Rectal smooth muscle tissue (tissue), 1 donor: Measurements from ENCODE around the gene DSCAML1.

Experiments
- H3K27ac ChIP-seq: one replicate; pipeline ENCODE4 v1.7.0; 2013; ENCODE audit warnings: low read depth, low read length, inconsistent platforms
- H3K27me3 ChIP-seq: one replicate; pipeline ENCODE4 v1.7.0; 2013; ENCODE audit warnings: low read length; ENCODE audit not compliant: control insufficient read depth, insufficient read depth
- H3K36me3 ChIP-seq: one replicate; pipeline ENCODE4 v1.7.0; 2013; ENCODE audit warnings: low read length; ENCODE audit not compliant: control insufficient read depth, insufficient read depth
- H3K4me1 ChIP-seq: one replicate; pipeline ENCODE4 v1.7.0; 2013; ENCODE audit warnings: low read length; ENCODE audit not compliant: control insufficient read depth, insufficient read depth
- H3K4me3 ChIP-seq: one replicate; pipeline ENCODE4 v1.7.0; 2013; ENCODE audit warnings: low read length
- H3K9ac ChIP-seq: one replicate; pipeline ENCODE4 v1.7.0; 2013; ENCODE audit warnings: low read length

The DSCAML1 gene

GRCh38 chr11:117733316-117733715 is 63.7 kb downstream of the DSCAML1 start:
- no peak overlapping the region for H3K4me3 ChIP-seq
- H3K9ac ChIP-seq = no peak overlapping the region
- H3K27ac ChIP-seq = no peak overlapping the region
- no peaks in the 10 kb centered on the region for H3K36me3 ChIP-seq
- H3K4me1 ChIP-seq = no peaks in the 10 kb centered on the region
- no peaks in the 10 kb centered on the region for H3K27me3 ChIP-seq

- no peak overlapping the region for H3K27ac ChIP-seq
- no peaks in the 10 kb centered on the region for H3K27me3 ChIP-seq
- H3K9ac ChIP-seq = no peak overlapping the region
- H3K36me3 ChIP-seq = no peaks in the 10 kb centered on the region
- H3K4me3 ChIP-seq = no peak overlapping the region
- H3K4me1 ChIP-seq = no peaks in the 10 kb centered on the region
These were observed 65.2 kb downstream of the DSCAML1 start for GRCh38 chr11:117731722-117732290.

GRCh38 chr11:117730208-117730800 is 66.7 kb downstream of the DSCAML1 start:
- H3K27ac ChIP-seq = no peak overlapping the region

GRCh38 chr11:117725048-117725734 is 71.8 kb downstream of the DSCAML1 start:
- H3K4me3 ChIP-seq = no peak overlapping the region
- peaks cover 7% of the 10 kb centered on the region for H3K4me1 ChIP-seq
- H3K27me3 ChIP-seq = no peaks in the 10 kb centered on the region
- no peak overlapping the region for H3K9ac ChIP-seq
- H3K36me3 ChIP-seq = no peaks in the 10 kb centered on the region
- no peak overlapping the region for H3K27ac ChIP-seq

More at GRCh38 chr11:117730208-117730800, 66.7 kb downstream of the DSCAML1 start:
- Histone ChIP-seq H3K9ac (no peak overlapping the region), H3K4me3 (no peak overlapping the region), H3K36me3 (no peaks in the 10 kb centered on the region), H3K27me3 (no peaks in the 10 kb centered on the region), H3K4me1 (no peaks in the 10 kb centered on the region)

- Histone ChIP-seq H3K4me3 (no peak overlapping the region), H3K27ac (no peak overlapping the region), H3K9ac (no peak overlapping the region), H3K4me1 (peaks cover 7% of the 10 kb centered on the region), H3K27me3 (no peaks in the 10 kb centered on the region), H3K36me3 (no peaks in the 10 kb centered on the region)
These were observed 72.4 kb downstream of the DSCAML1 start for GRCh38 chr11:117724621-117725020.

GRCh38 chr11:117724104-117724503 is 72.9 kb downstream of the DSCAML1 start:
- Histone ChIP-seq H3K4me1 (peaks cover 7% of the 10 kb centered on the region), H3K4me3 (no peak overlapping the region), H3K27ac (no peak overlapping the region), H3K9ac (no peak overlapping the region), H3K36me3 (no peaks in the 10 kb centered on the region), H3K27me3 (no peaks in the 10 kb centered on the region)

GRCh38 chr11:117723277-117724024 is 73.6 kb downstream of the DSCAML1 start:
- H3K4me1 ChIP-seq = peaks cover 7% of the 10 kb centered on the region
- no peaks in the 10 kb centered on the region for H3K27me3 ChIP-seq
- H3K36me3 ChIP-seq = no peaks in the 10 kb centered on the region
- H3K27ac ChIP-seq = no peak overlapping the region
- no peak overlapping the region for H3K9ac ChIP-seq
- H3K4me3 ChIP-seq = no peak overlapping the region

- H3K4me1 ChIP-seq = peaks cover 7% of the 10 kb centered on the region
- no peak overlapping the region for H3K9ac ChIP-seq
These were observed 74.9 kb downstream of the DSCAML1 start for GRCh38 chr11:117722082-117722481.

GRCh38 chr11:117720061-117720511 is 76.9 kb downstream of the DSCAML1 start:
- Histone ChIP-seq H3K4me3 (no peak overlapping the region), H3K4me1 (peaks cover 7% of the 10 kb centered on the region), H3K27me3 (no peaks in the 10 kb centered on the region), H3K27ac (no peak overlapping the region), H3K9ac (no peak overlapping the region), H3K36me3 (no peaks in the 10 kb centered on the region)

More at GRCh38 chr11:117722082-117722481, 74.9 kb downstream of the DSCAML1 start:
- H3K27me3 ChIP-seq = no peaks in the 10 kb centered on the region
- no peak overlapping the region for H3K4me3 ChIP-seq
- no peak overlapping the region for H3K27ac ChIP-seq
- no peaks in the 10 kb centered on the region for H3K36me3 ChIP-seq

GRCh38 chr11:117719480-117719879 is 77.5 kb downstream of the DSCAML1 start:
- no peak overlapping the region for H3K4me3 ChIP-seq
- H3K9ac ChIP-seq = no peak overlapping the region
- no peaks in the 10 kb centered on the region for H3K36me3 ChIP-seq
- H3K4me1 ChIP-seq = peaks cover 7% of the 10 kb centered on the region
- H3K27ac ChIP-seq = no peak overlapping the region
- no peaks in the 10 kb centered on the region for H3K27me3 ChIP-seq

- no peaks in the 10 kb centered on the region for H3K27me3 ChIP-seq
- peaks cover 2% of the 10 kb centered on the region for H3K4me1 ChIP-seq
- no peak overlapping the region for H3K4me3 ChIP-seq
- H3K9ac ChIP-seq = no peak overlapping the region
- no peaks in the 10 kb centered on the region for H3K36me3 ChIP-seq
- no peak overlapping the region for H3K27ac ChIP-seq
These were observed 79.3 kb downstream of the DSCAML1 start for GRCh38 chr11:117717485-117718314.
